HCT116 (cell line): Measurements from ENCODE around the gene PRKCA. TPM values are rescaled to one million over a fixed set of nuclear protein-coding genes. Genes with fewer than 3 reads are reported as not detected.

Experiments
- ATAC-seq: fragments of 200-7000 bp; cut with Tn5 transposase; 2 replicates; pipeline ENCODE4 v1.9.1; 2020; ENCODE audit warnings: mild to moderate bottlenecking, moderate library complexity
- BruUV-seq: library from RNA; stranded (reverse); fragments of 400-500 nt; replicated peaks from 2 replicates; lab custom pipeline; 2021; lab: Mats Ljungman, UMichigan
- CTCF ChIA-PET: fragments of 300-600 bp; sonication (Branson Sonifier 250); formaldehyde crosslinking; loops from one replicate; lab custom pipeline; 2021; ENCODE audit warnings: antibody characterized with exemption; lab: Charles Lee
- POLR2A ChIA-PET: fragments of 300-600, 350-600 bp; sonication (Branson Sonifier 250); formaldehyde crosslinking; loops from one replicate; lab custom pipeline; 2021; ENCODE audit warnings: antibody characterized with exemption; lab: Charles Lee
- RAD21 ChIA-PET, 2 experiments: fragments of 300-600 bp; sonication (Branson Sonifier 250); formaldehyde crosslinking; loops; one replicate each; lab custom pipeline; 2023; ENCODE audit warnings: low total read pairs in 2 of 2; ENCODE audit not compliant: uncharacterized antibody in 2 of 2, unreplicated experiment in 2 of 2, low non-redundant PET in 1 of 2; lab: Charles Lee
- DNase-seq: peaks from one replicate; pipeline ENCODE4 v3.0.0-alpha.2; 2010; ENCODE audit warnings: low read depth, low spot score
- H2AFZ ChIP-seq: fragments of 200-600 bp; shearing (Covaris generic), sonication (generic); 2 replicates; pipeline ENCODE4 v1.6.1; 2017; ENCODE audit warnings: low read depth, mixed run types, mixed read lengths, antibody characterized with exemption, low read length; ENCODE audit not compliant: poor library complexity, severe bottlenecking
- H3K27ac ChIP-seq: 2 replicates; pipeline ENCODE4 v1.5.1; 2012; ENCODE audit warnings: low read depth, low read length
- H3K27me3 ChIP-seq: fragments of 200-600 bp; sonication (generic); 2 replicates; pipeline ENCODE4 v1.6.1; 2016; ENCODE audit warnings: mixed run types, low read length, mixed read lengths; ENCODE audit not compliant: insufficient read depth
- H3K36me3 ChIP-seq, 2 experiments: fragments of 200-500 bp in 1 of 2; fragments of 200-600 bp in 1 of 2; sonication (Bioruptor generic) in 1 of 2; sonication (generic) in 1 of 2; 2 replicates each; pipeline versions ENCODE4 v1.5.1 to v1.6.1; 2014 to 2016; ENCODE audit warnings: low read length in 2 of 2, inconsistent platforms in 1 of 2, mixed read lengths in 1 of 2, mixed run types in 1 of 2; ENCODE audit not compliant: insufficient read depth in 2 of 2, control insufficient read depth in 1 of 2
- H3K4me1 ChIP-seq, 2 experiments: fragments of 200-600 bp in 1 of 2; sonication (generic) in 1 of 2; 2 replicates each; pipeline versions ENCODE4 v1.5.1 to v1.6.1; 2012 to 2017; ENCODE audit warnings: low read length in 2 of 2, inconsistent platforms in 1 of 2, mild to moderate bottlenecking in 1 of 2, mixed read lengths in 1 of 2, mixed run types in 1 of 2, moderate library complexity in 1 of 2; ENCODE audit not compliant: insufficient read depth in 2 of 2, control insufficient read depth in 1 of 2
- H3K4me2 ChIP-seq: fragments of 200-600 bp; sonication (generic); 2 replicates; pipeline ENCODE4 v1.6.1; 2017; ENCODE audit warnings: mixed run types, low read length, mixed read lengths
- H3K4me3 ChIP-seq, 2 experiments: fragments of 200-600 bp in 1 of 2; sonication (generic) in 1 of 2; replicated peaks in 1 of 2; 2 replicates each; pipeline ENCODE4 v1.5.1; 2011 to 2016; ENCODE audit warnings: low read length in 2 of 2, control low read depth in 1 of 2, low read depth in 1 of 2, mild to moderate bottlenecking in 1 of 2, mixed read lengths in 1 of 2, mixed run types in 1 of 2
- H3K79me2 ChIP-seq: fragments of 200-600 bp; sonication (generic); 2 replicates; pipeline ENCODE4 v1.6.1; 2017; ENCODE audit warnings: mild to moderate bottlenecking, mixed run types, low read length, moderate library complexity, mixed read lengths; ENCODE audit not compliant: insufficient read depth
- H3K9ac ChIP-seq: fragments of 200-600 bp; sonication (generic); 2 replicates; pipeline ENCODE4 v1.6.1; 2016; ENCODE audit warnings: low read length, mixed read lengths
- H3K9me2 ChIP-seq: fragments of 200-600 bp; sonication (generic), shearing (Covaris generic); 2 replicates; pipeline ENCODE4 v1.6.1; 2017; ENCODE audit warnings: mixed run types, mild to moderate bottlenecking, moderate library complexity; ENCODE audit not compliant: insufficient read depth
- H3K9me3 ChIP-seq, 2 experiments: fragments of 200-500 bp in 1 of 2; fragments of 200-600 bp in 1 of 2; sonication (Bioruptor generic) in 1 of 2; sonication (generic) in 1 of 2; 2 replicates each; pipeline ENCODE4 v1.6.1; 2014 to 2017; ENCODE audit warnings: low read length in 2 of 2, mixed read lengths in 2 of 2, inconsistent platforms in 1 of 2, low read depth in 1 of 2, mild to moderate bottlenecking in 1 of 2, mixed run types in 1 of 2, moderate library complexity in 1 of 2; ENCODE audit not compliant: control insufficient read depth in 1 of 2, insufficient read depth in 1 of 2
- H4K20me1 ChIP-seq: fragments of 200-600 bp; sonication (generic), shearing (Covaris generic); 2 replicates; pipeline ENCODE4 v1.6.1; 2017; ENCODE audit warnings: mixed run types, mild to moderate bottlenecking, moderate library complexity; ENCODE audit not compliant: insufficient read depth
- CBX3 ChIP-seq: IDR thresholded peaks from 2 replicates; pipeline ENCODE4 v1.6.1; 2012; ENCODE audit warnings: low read depth
- CEBPB ChIP-seq: IDR thresholded peaks from 2 replicates; pipeline ENCODE4 v1.6.1; 2012; ENCODE audit warnings: low read depth
- EGR1 ChIP-seq: IDR thresholded peaks from 2 replicates; pipeline ENCODE4 v1.6.1; 2012; ENCODE audit warnings: low read depth
- ELF1 ChIP-seq: IDR thresholded peaks from 2 replicates; pipeline ENCODE4 v1.6.1; 2012; ENCODE audit warnings: low read depth, borderline replicate concordance
- EZH2phosphoT487 ChIP-seq: fragments of 200-600 bp; IDR thresholded peaks from 2 replicates; pipeline ENCODE4 v1.6.1; 2018; ENCODE audit warnings: antibody characterized with exemption, borderline replicate concordance
- JUND ChIP-seq: IDR thresholded peaks from 2 replicates; pipeline ENCODE4 v1.6.1; 2012
- POLR2AphosphoS5 ChIP-seq: IDR thresholded peaks from 2 replicates; pipeline ENCODE4 v1.6.1; 2011; ENCODE audit warnings: mild to moderate bottlenecking, low read depth, low read length, moderate library complexity
- SP1 ChIP-seq: IDR thresholded peaks from 2 replicates; pipeline ENCODE4 v1.6.1; 2012; ENCODE audit warnings: low read depth
- TCF7L2 ChIP-seq: IDR thresholded peaks from 2 replicates; pipeline ENCODE4 v1.7.0; 2011; ENCODE audit warnings: borderline replicate concordance, inconsistent platforms; ENCODE audit not compliant: insufficient read depth, insufficient read length; ENCODE audit errors: extremely low read depth
- intact Hi-C: fragments of 100-400 bp; cut with micrococcal nuclease; formaldehyde crosslinking; loops from 2 replicates; pipeline ENCODE4 v1.10.0; 2022
- total RNA-seq: library from RNA; stranded (reverse); gene quantifications from one replicate; pipeline ENCODE4 v1.2.1, GENCODE V29; 2021; ENCODE audit not compliant: unreplicated experiment
- TF ChIP-seq, protein P1 (sequence below): IDR thresholded peaks from 2 replicates; pipeline ENCODE4 v1.6.1; 2012
- TF ChIP-seq, protein P2 (sequence below): IDR thresholded peaks from 2 replicates; pipeline ENCODE4 v1.6.1; 2012; ENCODE audit warnings: low read depth

PRKCA gene
- total RNA-seq, 1 experiment from 2014 or later, result 18.8 TPM

- ChIA-PET POLR2A (no interaction called here), RAD21 (no interaction called here), CTCF (interaction anchor here (1.1 kb wide), 1 partner anchor 132 kb away, joined by 3 read pairs; no protein-coding TSS in a partner anchor)
- ATAC-seq (no peak), DNase-seq (no peak)
- no TSS peak for BruUV-seq
- Histone ChIP-seq H3K4me2 (no peak overlapping the region), H3K4me3 (no peak overlapping the region), H3K36me3 (no peaks in the 10 kb centered on the region), H2AFZ (no peak overlapping the region), H3K9ac (no peak overlapping the region), H3K79me2 (no peaks in the 10 kb centered on the region), H3K4me1 (no peaks in the 10 kb centered on the region), H3K27me3 (peaks cover 13% of the 10 kb centered on the region; the same call in 1 of the 2 replicates), H3K9me2 (no peaks in the 10 kb centered on the region), H4K20me1 (no peaks in the 10 kb centered on the region), H3K9me3 (no peaks in the 10 kb centered on the region), H3K27ac (no peak overlapping the region)
- intact Hi-C loops, result no loop called here
- TF ChIP-seq CEBPB, result no peak
- no peak for TF ChIP-seq POLR2AphosphoS5
- no peak for TF ChIP-seq TCF7L2
- TF ChIP-seq JUND, result no peak
- no peak for TF ChIP-seq SP1
- no peak for TF ChIP-seq EGR1
- TF ChIP-seq CBX3, result no peak
- TF ChIP-seq EZH2phosphoT487, result no peak
- TF ChIP-seq, protein P1, sequence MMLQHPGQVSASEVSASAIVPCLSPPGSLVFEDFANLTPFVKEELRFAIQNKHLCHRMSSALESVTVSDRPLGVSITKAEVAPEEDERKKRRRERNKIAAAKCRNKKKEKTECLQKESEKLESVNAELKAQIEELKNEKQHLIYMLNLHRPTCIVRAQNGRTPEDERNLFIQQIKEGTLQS, result no peak
- TF ChIP-seq, protein P2, sequence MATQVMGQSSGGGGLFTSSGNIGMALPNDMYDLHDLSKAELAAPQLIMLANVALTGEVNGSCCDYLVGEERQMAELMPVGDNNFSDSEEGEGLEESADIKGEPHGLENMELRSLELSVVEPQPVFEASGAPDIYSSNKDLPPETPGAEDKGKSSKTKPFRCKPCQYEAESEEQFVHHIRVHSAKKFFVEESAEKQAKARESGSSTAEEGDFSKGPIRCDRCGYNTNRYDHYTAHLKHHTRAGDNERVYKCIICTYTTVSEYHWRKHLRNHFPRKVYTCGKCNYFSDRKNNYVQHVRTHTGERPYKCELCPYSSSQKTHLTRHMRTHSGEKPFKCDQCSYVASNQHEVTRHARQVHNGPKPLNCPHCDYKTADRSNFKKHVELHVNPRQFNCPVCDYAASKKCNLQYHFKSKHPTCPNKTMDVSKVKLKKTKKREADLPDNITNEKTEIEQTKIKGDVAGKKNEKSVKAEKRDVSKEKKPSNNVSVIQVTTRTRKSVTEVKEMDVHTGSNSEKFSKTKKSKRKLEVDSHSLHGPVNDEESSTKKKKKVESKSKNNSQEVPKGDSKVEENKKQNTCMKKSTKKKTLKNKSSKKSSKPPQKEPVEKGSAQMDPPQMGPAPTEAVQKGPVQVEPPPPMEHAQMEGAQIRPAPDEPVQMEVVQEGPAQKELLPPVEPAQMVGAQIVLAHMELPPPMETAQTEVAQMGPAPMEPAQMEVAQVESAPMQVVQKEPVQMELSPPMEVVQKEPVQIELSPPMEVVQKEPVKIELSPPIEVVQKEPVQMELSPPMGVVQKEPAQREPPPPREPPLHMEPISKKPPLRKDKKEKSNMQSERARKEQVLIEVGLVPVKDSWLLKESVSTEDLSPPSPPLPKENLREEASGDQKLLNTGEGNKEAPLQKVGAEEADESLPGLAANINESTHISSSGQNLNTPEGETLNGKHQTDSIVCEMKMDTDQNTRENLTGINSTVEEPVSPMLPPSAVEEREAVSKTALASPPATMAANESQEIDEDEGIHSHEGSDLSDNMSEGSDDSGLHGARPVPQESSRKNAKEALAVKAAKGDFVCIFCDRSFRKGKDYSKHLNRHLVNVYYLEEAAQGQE, result no peak
- no peak for TF ChIP-seq ELF1
These were observed 541.2 kb downstream of the PRKCA start for GRCh38 chr17:66843627-66844026.
